Activated CD4-positive, alpha-beta T cell treated with anti-CD3 and anti-CD28 coated beads for 4 hours (primary cell): ENCODE data around the gene SUSD6.
"Not testable (repeated sequence)": the region's sequence is repeated elsewhere in the genome, so short reads cannot be mapped to it uniquely, and the experiment has no call there.

Source experiments
- DNase-seq, 2 donors: peaks; one replicate each; pipeline ENCODE4 v3.0.0-alpha.2; 2020

Gene SUSD6

GRCh38 chr14:69593018-69593677, 18.2 kb upstream of the SUSD6 start:
- DNase-seq: no peak

- no peak for DNase-seq
Observed at GRCh38 chr14:69594846-69595245, 16.6 kb upstream of the SUSD6 start.

GRCh38 chr14:69595336-69595735, 16.1 kb upstream of the SUSD6 start:
- no peak for DNase-seq

- not testable (repeated sequence) for DNase-seq
Observed at GRCh38 chr14:69599431-69599830, 12.0 kb upstream of the SUSD6 start.

GRCh38 chr14:69600304-69600891, 11.0 kb upstream of the SUSD6 start:
- no peak for DNase-seq

- DNase-seq: no peak
Observed at GRCh38 chr14:69605738-69606137, 5.7 kb upstream of the SUSD6 start.

- no peak for DNase-seq
Observed at GRCh38 chr14:69606258-69607184, 4.9 kb upstream of the SUSD6 start.

- no peak for DNase-seq
Observed at GRCh38 chr14:69610020-69610873, 1.1 kb upstream of the SUSD6 start.

GRCh38 chr14:69610874-69611171, 573 bp upstream of the SUSD6 start:
- no peak for DNase-seq

- DNase-seq: peak; percentile 25 to 45
Observed at GRCh38 chr14:69612014-69612782, 802 bp downstream of the SUSD6 start.

GRCh38 chr14:69612783-69613130, 1.4 kb downstream of the SUSD6 start:
- no peak for DNase-seq

- DNase-seq: no peak
Observed at GRCh38 chr14:69613312-69614073, 2.1 kb downstream of the SUSD6 start.

GRCh38 chr14:69614592-69614991, 3.2 kb downstream of the SUSD6 start:
- no peak for DNase-seq

- DNase-seq: no peak
Observed at GRCh38 chr14:69615121-69615495, 3.7 kb downstream of the SUSD6 start.

- DNase-seq: peak; percentile 29 to 41
Observed at GRCh38 chr14:69615496-69616407, 4.4 kb downstream of the SUSD6 start.

GRCh38 chr14:69616408-69616773, 5.0 kb downstream of the SUSD6 start:
- no peak for DNase-seq

GRCh38 chr14:69617796-69618195, 6.4 kb downstream of the SUSD6 start:
- DNase-seq: no peak

- no peak for DNase-seq
Observed at GRCh38 chr14:69619012-69619411, 7.6 kb downstream of the SUSD6 start.

GRCh38 chr14:69620211-69620611, 8.8 kb downstream of the SUSD6 start:
- peak; percentile 38 to 41 for DNase-seq

GRCh38 chr14:69620981-69621380, 9.6 kb downstream of the SUSD6 start:
- DNase-seq: no peak

GRCh38 chr14:69624136-69624535, 12.7 kb downstream of the SUSD6 start:
- DNase-seq: no peak
